Activated T-helper 2 cell treated with anti-CD3 and anti-CD28 coated beads, Interferon-gamma antibody, Interleukin-2, Interleukin-4, amounts not matched to agents 10 μg/mL and 5 μg/mL and 100 μg/mL, durations not matched to agents 14 hours and 24 hours and 36 hours (primary cell): Measurements from ENCODE around the gene AP4S1. TPM values are rescaled to one million over a fixed set of nuclear protein-coding genes. Genes with fewer than 3 reads are reported as not detected.
"Not testable (repeated sequence)": the region's sequence is repeated elsewhere in the genome, so short reads cannot be mapped to it uniquely, and the experiment has no call there.

Experiments
- DNase-seq: peaks from one replicate; pipeline ENCODE4 v3.0.0; 2021; ENCODE audit warnings: low spot score
- H3K27ac Mint-ChIP-seq: one replicate; pipeline ENCODE4 v1.8.0; 2021; ENCODE audit warnings: mixed read lengths
- H3K27me3 Mint-ChIP-seq: one replicate; pipeline ENCODE4 v1.8.0; 2021; ENCODE audit warnings: low read depth, mixed read lengths
- H3K36me3 Mint-ChIP-seq: one replicate; pipeline ENCODE4 v1.8.0; 2021; ENCODE audit warnings: low read depth, mixed read lengths
- H3K4me1 Mint-ChIP-seq: one replicate; pipeline ENCODE4 v1.8.0; 2021; ENCODE audit warnings: low read depth, mixed read lengths
- H3K4me3 Mint-ChIP-seq: one replicate; pipeline ENCODE4 v1.8.0; 2021; ENCODE audit warnings: low read depth, mild to moderate bottlenecking, moderate library complexity, mixed read lengths
- H3K9me3 Mint-ChIP-seq: one replicate; pipeline ENCODE4 v1.8.0; 2021; ENCODE audit warnings: mixed read lengths
- intact Hi-C: fragments of 100-400 bp; cut with micrococcal nuclease; formaldehyde crosslinking; loops from one replicate; pipeline ENCODE4 v1.15.1; 2023
- total RNA-seq: library from RNA; stranded (reverse); gene quantifications from 2 replicates; pipeline ENCODE4 v1.2.3, GENCODE V29; 2022

The AP4S1 gene
- total RNA-seq, 1 donor from 2014 or later = 7.0 TPM

DNA sequence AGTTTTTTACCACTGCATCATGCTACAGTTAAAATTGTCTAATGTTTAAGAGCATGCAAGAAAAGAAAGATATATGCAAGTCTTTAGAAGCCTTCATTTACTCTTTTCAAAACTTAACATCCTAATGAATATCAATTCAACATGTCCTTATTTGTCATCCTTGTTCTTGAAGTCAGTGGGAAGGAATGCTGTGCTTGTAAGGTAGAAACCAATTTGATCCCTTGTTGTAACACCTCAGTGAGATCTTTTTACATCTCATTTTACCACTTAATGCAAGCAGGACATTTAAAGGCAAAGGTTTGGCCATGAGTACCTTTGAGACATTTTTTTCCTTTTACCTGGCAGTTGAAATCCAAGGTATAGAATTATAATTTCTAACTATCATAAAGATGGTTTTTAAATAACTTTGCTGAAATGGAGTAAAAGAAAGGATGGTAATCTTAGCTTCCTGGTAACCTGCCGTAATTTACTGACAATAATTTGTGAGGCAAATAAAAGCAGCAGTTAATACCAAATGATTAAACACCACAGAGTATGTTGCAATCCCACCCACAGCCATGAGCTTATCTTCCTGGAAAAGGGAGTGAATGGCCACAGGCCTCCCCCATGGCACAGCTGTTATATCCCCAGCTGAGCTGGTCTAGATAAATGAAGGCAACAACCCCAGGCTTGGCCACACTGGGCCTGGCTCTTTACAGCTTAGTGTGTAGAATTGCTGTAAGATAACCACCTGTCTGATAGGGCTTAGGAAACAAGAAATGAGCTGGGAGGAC is 33.9 kb downstream of the AP4S1 start:
- DNase-seq = no peak
- H3K27me3 Mint-ChIP-seq = no peaks in the 10 kb centered on the region
- no peak overlapping the region for H3K4me3 Mint-ChIP-seq
- no peaks in the 10 kb centered on the region for H3K9me3 Mint-ChIP-seq
- H3K4me1 Mint-ChIP-seq = peaks cover 1% of the 10 kb centered on the region
- H3K27ac Mint-ChIP-seq = no peak overlapping the region
- intact Hi-C loops = no loop called here
- H3K36me3 Mint-ChIP-seq = no peaks in the 10 kb centered on the region

DNA sequence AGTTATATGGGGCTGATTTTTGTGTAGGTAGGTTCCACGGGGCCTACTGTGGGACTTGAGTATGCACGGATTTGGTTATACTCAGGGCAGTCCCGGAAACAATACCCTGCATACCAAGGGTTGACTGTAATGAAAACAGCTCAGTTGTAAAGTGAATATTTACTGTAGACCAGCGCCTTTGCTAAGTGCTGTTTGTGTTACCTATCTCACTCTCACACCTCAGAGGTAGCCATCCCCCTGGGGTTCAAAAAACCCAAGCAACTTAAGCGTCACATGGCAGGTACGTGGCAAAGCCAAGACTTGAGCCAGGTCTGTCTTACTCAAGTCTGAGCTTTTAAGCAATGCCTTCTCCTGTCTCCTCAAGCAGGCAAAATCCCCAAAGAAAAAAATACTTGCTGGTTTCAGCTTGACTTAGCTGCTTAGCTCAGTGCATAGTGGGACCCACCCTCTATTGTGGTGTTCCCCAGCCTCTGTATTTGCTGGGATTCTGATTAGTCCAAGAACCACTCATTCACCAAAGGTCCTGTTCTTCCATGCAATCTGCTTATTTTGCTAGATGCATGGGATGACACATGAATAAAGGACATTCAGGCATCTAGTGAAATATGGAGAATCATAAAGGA is 34.9 kb downstream of the AP4S1 start:
- H3K27me3 Mint-ChIP-seq = no peaks in the 10 kb centered on the region
- peaks cover 1% of the 10 kb centered on the region for H3K4me1 Mint-ChIP-seq
- no peaks in the 10 kb centered on the region for H3K9me3 Mint-ChIP-seq
- H3K36me3 Mint-ChIP-seq = no peaks in the 10 kb centered on the region
- H3K27ac Mint-ChIP-seq = no peak overlapping the region
- H3K4me3 Mint-ChIP-seq = no peak overlapping the region
- DNase-seq = no peak
- intact Hi-C loops = no loop called here

DNA sequence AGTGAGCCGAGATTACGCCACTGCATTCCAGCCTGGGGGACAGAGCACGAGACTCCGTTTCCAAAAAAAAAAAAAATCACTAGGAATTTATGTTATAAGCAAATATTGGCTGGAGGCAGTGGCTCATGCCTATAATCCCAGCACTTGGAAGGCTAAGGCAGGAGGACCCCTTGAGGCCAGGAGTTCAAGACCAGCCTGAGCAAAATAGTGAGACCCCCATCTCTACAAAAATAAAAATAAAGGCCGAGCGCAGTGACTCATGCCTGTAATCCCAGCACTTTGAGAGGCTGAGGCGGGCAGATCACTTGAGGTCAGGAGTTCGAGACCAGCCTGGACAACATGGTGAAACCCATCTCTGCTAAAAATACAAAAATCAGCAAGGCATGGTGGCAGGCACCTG is 37.5 kb downstream of the AP4S1 start:
- intact Hi-C loops, H3K27ac Mint-ChIP-seq, H3K4me3 Mint-ChIP-seq, H3K27me3 Mint-ChIP-seq, H3K9me3 Mint-ChIP-seq, H3K36me3 Mint-ChIP-seq, H3K4me1 Mint-ChIP-seq, DNase-seq: not testable (repeated sequence)

DNA sequence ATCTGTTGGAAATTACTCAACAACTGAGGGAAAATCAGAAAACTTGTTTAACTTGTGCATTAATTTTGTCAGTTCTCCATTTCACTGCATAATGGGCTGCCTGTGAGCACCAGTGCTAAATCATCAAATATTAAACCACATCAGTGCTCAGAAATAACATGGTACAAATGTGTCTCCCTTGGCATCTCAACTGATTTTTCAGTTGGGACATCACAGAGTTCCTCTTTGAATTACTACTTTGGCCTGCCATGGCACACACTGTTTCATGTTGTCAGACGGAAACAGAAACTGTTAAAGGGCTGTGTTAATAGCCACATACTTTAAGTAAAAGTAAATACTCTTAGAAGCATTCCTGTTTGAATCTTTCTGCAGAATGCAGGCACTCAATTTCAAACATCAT is 42.8 kb downstream of the AP4S1 start:
- Mint-ChIP-seq H3K36me3 (no peaks in the 10 kb centered on the region), H3K4me1 (no peaks in the 10 kb centered on the region), H3K27ac (no peak overlapping the region), H3K4me3 (no peak overlapping the region), H3K27me3 (no peaks in the 10 kb centered on the region), H3K9me3 (no peaks in the 10 kb centered on the region)
- intact Hi-C loops = no loop called here
- no peak for DNase-seq

DNA sequence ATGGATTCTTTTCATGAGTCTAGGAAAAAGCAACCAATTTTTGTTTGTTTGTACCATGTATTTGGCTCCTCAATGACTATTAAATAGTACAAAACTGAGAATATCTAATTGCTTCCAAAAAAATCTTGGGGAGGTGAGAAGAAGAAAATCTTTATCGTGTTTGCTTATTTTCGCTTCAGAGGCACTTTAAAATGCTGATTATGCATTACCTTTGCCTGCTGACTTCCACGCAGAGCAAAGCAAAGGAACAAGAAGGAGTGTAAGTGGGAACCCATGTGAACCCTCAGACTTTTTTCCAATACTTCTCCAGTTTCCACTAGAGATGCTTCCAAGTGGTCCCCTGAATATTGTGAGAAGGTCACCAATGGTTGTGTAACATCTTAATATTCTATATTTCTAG is 43.9 kb downstream of the AP4S1 start:
- Mint-ChIP-seq H3K9me3 (no peaks in the 10 kb centered on the region), H3K27ac (no peak overlapping the region), H3K4me1 (no peaks in the 10 kb centered on the region), H3K36me3 (no peaks in the 10 kb centered on the region), H3K4me3 (no peak overlapping the region), H3K27me3 (no peaks in the 10 kb centered on the region)
- no peak for DNase-seq
- intact Hi-C loops = no loop called here

DNA sequence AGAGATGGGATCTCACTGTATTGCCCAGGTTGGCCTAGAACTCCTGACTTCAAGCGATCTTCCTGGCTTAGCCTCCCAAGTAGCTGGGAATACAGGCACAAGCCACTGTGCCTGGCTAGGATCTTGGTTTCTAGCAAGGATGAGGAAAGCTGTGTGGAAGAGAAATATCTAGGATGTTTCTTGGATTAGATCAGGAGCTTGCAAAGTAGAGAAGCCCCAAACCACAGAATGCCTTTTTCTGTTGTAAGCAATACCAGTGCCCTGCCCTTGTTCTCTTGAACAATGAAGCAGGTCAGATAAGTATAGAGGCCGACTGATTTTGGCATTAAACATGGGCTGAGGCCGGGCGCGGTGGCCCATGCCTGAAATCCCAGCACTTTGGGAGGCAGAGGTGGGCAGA is 45.0 kb downstream of the AP4S1 start:
- Mint-ChIP-seq H3K27me3 (no peaks in the 10 kb centered on the region), H3K4me1 (no peaks in the 10 kb centered on the region), H3K9me3 (peaks cover 6% of the 10 kb centered on the region), H3K27ac (no peak overlapping the region), H3K4me3 (no peak overlapping the region), H3K36me3 (peaks cover 5% of the 10 kb centered on the region)
- intact Hi-C loops = no loop called here
- no peak for DNase-seq

DNA sequence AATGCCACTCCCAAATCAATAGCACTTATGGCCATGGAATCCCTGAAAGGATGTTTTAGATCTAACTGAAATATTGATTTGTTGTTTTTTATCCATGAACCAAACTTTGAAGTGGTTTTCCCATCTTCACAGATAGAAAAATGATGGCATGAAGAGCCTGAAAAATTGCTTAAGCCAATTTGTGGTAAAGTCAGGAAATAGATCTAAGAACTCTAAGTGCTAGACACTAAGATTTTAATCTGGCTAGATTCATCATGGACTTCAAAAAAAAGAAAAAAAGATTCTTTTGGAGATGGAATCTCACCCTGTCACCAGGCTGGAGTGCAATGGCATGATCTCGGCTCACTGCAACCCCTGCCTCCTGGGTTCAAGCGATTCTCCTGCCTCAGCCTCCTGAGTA is 45.7 kb downstream of the AP4S1 start:
- H3K4me3 Mint-ChIP-seq = no peak overlapping the region
- H3K36me3 Mint-ChIP-seq = peaks cover 6% of the 10 kb centered on the region
- peaks cover 6% of the 10 kb centered on the region for H3K9me3 Mint-ChIP-seq
- intact Hi-C loops = no loop called here
- no peaks in the 10 kb centered on the region for H3K27me3 Mint-ChIP-seq
- no peak overlapping the region for H3K27ac Mint-ChIP-seq
- no peaks in the 10 kb centered on the region for H3K4me1 Mint-ChIP-seq
- no peak for DNase-seq

DNA sequence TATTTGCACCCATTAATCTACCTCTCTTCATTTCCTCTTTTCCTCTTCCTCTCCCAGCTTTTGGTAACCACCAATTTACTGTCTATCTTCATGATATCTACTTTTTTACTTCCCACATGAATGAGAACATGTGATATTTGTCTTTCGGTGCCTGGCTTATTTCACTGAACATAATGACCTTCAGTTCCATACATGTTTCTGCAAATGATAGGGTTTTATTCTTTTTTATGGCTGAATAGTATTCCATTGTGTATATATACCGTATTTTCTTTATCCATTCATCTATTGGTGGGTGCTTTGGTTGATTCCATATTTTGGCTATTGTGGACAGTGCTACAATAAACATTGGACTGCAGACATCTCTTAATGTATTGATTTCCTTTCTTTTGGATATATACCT is 49.7 kb downstream of the AP4S1 start:
- H3K9me3 Mint-ChIP-seq = peaks cover 6% of the 10 kb centered on the region
- DNase-seq = no peak
- no peaks in the 10 kb centered on the region for H3K4me1 Mint-ChIP-seq
- H3K27ac Mint-ChIP-seq = no peak overlapping the region
- peaks cover 6% of the 10 kb centered on the region for H3K36me3 Mint-ChIP-seq
- intact Hi-C loops = no loop called here
- no peak overlapping the region for H3K4me3 Mint-ChIP-seq
- no peaks in the 10 kb centered on the region for H3K27me3 Mint-ChIP-seq

DNA sequence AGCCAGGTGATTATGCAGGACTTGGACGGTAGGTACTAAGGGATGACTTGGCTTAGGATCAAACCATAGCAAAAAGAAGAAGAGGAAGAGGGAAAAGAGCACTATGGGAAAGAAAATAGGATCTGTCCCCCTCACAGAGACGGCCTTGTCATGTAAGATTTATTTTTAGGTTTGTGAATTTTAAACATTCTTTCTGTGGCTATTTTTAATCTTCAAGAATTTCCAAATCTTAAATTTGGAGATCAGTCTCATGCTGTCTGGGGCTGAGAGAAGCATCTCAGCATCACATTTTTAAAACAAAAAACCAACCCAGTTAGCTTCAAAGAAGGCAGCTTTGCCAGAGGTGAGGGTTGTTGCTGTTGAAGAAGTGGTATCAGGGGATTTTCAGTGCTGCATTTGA is 53.3 kb downstream of the AP4S1 start:
- no peak overlapping the region for H3K27ac Mint-ChIP-seq
- no peak overlapping the region for H3K4me3 Mint-ChIP-seq
- H3K27me3 Mint-ChIP-seq = no peaks in the 10 kb centered on the region
- no peak for DNase-seq
- H3K36me3 Mint-ChIP-seq = peaks cover 6% of the 10 kb centered on the region
- no peaks in the 10 kb centered on the region for H3K4me1 Mint-ChIP-seq
- peaks cover 6% of the 10 kb centered on the region for H3K9me3 Mint-ChIP-seq
- intact Hi-C loops = no loop called here

DNA sequence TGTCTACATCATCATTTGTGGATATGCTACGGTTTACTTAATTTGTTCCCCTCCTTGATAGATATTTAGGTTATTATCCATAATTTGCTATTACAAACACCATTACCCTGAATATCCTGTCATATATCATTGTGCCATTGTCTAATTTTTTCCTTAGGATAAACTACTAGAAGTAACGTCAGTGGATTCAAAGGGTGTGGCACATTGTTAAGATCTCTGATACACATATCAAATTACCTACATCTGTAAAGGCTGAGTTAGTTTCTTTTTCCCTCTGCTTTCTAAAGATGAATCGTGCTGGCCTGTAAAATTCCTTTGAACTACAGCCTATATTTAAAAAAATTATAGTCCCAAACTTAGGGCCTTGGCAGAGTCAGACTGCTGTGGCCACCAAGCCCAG is 54.6 kb downstream of the AP4S1 start:
- no peak overlapping the region for H3K27ac Mint-ChIP-seq
- no peaks in the 10 kb centered on the region for H3K4me1 Mint-ChIP-seq
- no peaks in the 10 kb centered on the region for H3K27me3 Mint-ChIP-seq
- peaks cover 4% of the 10 kb centered on the region for H3K9me3 Mint-ChIP-seq
- intact Hi-C loops = loop anchor here (5.0 kb wide), 1 partner anchor 53 kb away; the partner anchor contains the start of genes AP4S1 and STRN3
- DNase-seq = no peak
- H3K36me3 Mint-ChIP-seq = peaks cover 5% of the 10 kb centered on the region
- no peak overlapping the region for H3K4me3 Mint-ChIP-seq

DNA sequence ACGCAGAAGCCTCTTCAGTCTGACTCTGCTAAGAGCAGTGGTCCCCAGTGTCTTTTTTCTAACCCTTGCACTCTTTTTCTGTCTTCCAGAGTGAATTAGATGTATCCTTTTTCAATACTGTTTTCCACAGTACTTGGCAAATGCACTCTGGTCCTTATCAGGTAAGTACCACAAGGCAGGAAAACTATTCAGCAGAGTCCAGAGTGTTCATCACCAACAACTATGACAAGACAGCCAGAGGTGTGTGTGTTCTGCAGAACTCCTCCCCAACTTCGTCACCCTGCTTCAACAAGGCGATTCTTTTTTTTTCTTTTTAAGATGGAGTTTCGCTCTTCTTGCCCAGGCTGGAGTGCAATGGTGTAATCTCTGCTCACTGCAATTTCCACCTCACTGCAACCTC is 55.0 kb downstream of the AP4S1 start:
- no peak for DNase-seq
- Mint-ChIP-seq H3K4me1 (no peaks in the 10 kb centered on the region), H3K27ac (no peak overlapping the region), H3K27me3 (no peaks in the 10 kb centered on the region), H3K36me3 (peaks cover under 1% of the 10 kb centered on the region), H3K4me3 (no peak overlapping the region), H3K9me3 (no peaks in the 10 kb centered on the region)
- intact Hi-C loops = loop anchor here (5.0 kb wide), 1 partner anchor 53 kb away; the partner anchor contains the start of genes AP4S1 and STRN3

DNA sequence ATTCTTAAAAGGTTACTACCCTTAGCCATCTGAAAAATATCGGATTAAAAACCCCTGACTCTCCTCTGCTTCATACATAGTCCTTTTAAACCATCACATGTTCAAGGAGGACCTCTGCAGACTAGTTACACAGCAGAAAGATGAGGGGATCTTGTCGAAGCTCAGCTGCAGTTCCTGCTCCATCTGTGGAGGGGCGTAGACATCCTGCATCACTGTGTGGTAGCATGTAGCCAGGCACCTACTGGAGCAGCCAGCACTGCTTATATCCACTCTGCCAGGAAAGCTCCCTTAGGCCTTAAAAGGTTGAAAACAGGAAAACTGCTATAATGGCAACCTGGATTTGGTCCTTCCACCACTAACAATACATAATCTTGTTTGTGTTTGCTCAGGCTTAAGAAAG is 58.3 kb downstream of the AP4S1 start:
- H3K27me3 Mint-ChIP-seq = no peaks in the 10 kb centered on the region
- no peak overlapping the region for H3K27ac Mint-ChIP-seq
- no peaks in the 10 kb centered on the region for H3K36me3 Mint-ChIP-seq
- no peak for DNase-seq
- H3K9me3 Mint-ChIP-seq = no peaks in the 10 kb centered on the region
- intact Hi-C loops = loop anchor here (5.0 kb wide), 1 partner anchor 56 kb away; the partner anchor contains the start of genes AP4S1 and STRN3
- no peak overlapping the region for H3K4me3 Mint-ChIP-seq
- no peaks in the 10 kb centered on the region for H3K4me1 Mint-ChIP-seq

DNA sequence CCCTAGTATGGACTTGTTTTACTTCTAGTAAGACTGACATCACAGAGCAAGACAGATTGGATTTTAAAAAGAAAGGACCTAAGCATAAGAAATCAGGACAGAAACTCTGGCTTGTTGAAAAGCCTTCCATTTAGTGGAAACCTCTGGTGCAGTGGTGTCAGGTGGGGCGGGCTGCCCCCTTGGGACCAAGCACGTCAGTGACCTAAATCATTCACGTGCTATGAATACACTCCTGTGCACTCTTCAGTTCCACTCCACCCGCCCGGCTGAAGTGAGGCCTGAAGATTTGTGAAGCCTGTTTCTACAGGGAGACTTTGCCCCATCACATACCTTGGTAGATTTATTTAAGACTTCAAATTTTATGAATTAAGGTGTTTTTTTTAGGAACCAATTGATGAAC is 58.9 kb downstream of the AP4S1 start:
- H3K4me1 Mint-ChIP-seq = no peaks in the 10 kb centered on the region
- intact Hi-C loops = loop anchor here (5.0 kb wide), 1 partner anchor 57 kb away; the partner anchor contains the start of genes AP4S1 and STRN3
- H3K27ac Mint-ChIP-seq = no peak overlapping the region
- no peak for DNase-seq
- no peak overlapping the region for H3K4me3 Mint-ChIP-seq
- no peaks in the 10 kb centered on the region for H3K36me3 Mint-ChIP-seq
- H3K27me3 Mint-ChIP-seq = no peaks in the 10 kb centered on the region
- H3K9me3 Mint-ChIP-seq = no peaks in the 10 kb centered on the region
